ENCODE results near the gene CCNE1.
"Not testable (repeated sequence)": the region's sequence is repeated elsewhere in the genome, so short reads cannot be mapped to it uniquely, and the experiment has no call there.

CCNE1 gene

GRCh38 chr19:29787281-29787680 is 24.5 kb upstream of the CCNE1 start:
- DNase-seq (ENCODE audit: low read depth): no peak

- DNase-seq (ENCODE audit: low read depth): no peak
These were observed 22.8 kb upstream of the CCNE1 start for GRCh38 chr19:29789007-29789406.

- DNase-seq (ENCODE audit: low read depth): no peak
These were observed 18.6 kb upstream of the CCNE1 start for GRCh38 chr19:29793116-29793727.

- not testable (repeated sequence) for DNase-seq (ENCODE audit: low read depth)
These were observed 17.3 kb upstream of the CCNE1 start for GRCh38 chr19:29794490-29794889.

GRCh38 chr19:29795461-29796172 is 16.2 kb upstream of the CCNE1 start:
- no peak for DNase-seq (ENCODE audit: low read depth)

- no peak for DNase-seq (ENCODE audit: low read depth)
These were observed 15.6 kb upstream of the CCNE1 start for GRCh38 chr19:29796173-29796573.

- no peak for DNase-seq (ENCODE audit: low read depth)
These were observed 12.9 kb upstream of the CCNE1 start for GRCh38 chr19:29798774-29799497.

- no peak for DNase-seq (ENCODE audit: low read depth)
These were observed 11.5 kb upstream of the CCNE1 start for GRCh38 chr19:29800100-29800825.

- not testable (repeated sequence) for DNase-seq (ENCODE audit: low read depth)
These were observed 7.8 kb upstream of the CCNE1 start for GRCh38 chr19:29803951-29804350.

- no peak for DNase-seq (ENCODE audit: low read depth)
These were observed 7.3 kb upstream of the CCNE1 start for GRCh38 chr19:29804493-29804892.

- no peak for DNase-seq (ENCODE audit: low read depth)
These were observed 6.5 kb upstream of the CCNE1 start for GRCh38 chr19:29805031-29805965.

- DNase-seq (ENCODE audit: low read depth): no peak
These were observed 5.5 kb upstream of the CCNE1 start for GRCh38 chr19:29806098-29806866.

GRCh38 chr19:29807178-29807577 is 4.6 kb upstream of the CCNE1 start:
- DNase-seq (ENCODE audit: low read depth): no peak

- no peak for DNase-seq (ENCODE audit: low read depth)
These were observed 3.9 kb upstream of the CCNE1 start for GRCh38 chr19:29807870-29808405.

- no peak for DNase-seq (ENCODE audit: low read depth)
These were observed 1.8 kb upstream of the CCNE1 start for GRCh38 chr19:29809795-29810503.

- no peak for DNase-seq (ENCODE audit: low read depth)
These were observed 1.3 kb upstream of the CCNE1 start for GRCh38 chr19:29810504-29810871.

GRCh38 chr19:29812080-29812880 is 489 bp downstream of the CCNE1 start:
- DNase-seq (ENCODE audit: low read depth): no peak

GRCh38 chr19:29812881-29813275 is 1.1 kb downstream of the CCNE1 start:
- no peak for DNase-seq (ENCODE audit: low read depth)

- DNase-seq (ENCODE audit: low read depth): no peak
These were observed 1.9 kb downstream of the CCNE1 start for GRCh38 chr19:29813642-29814041.
